B cell (primary cell): ENCODE results near the gene OSR1. TPM values are rescaled to one million over a fixed set of nuclear protein-coding genes. Genes with fewer than 3 reads are reported as not detected.

ENCODE experiments used
- ATAC-seq: fragments of 200-7000 bp; cut with Tn5 transposase; one replicate; pipeline ENCODE4 v1.10.0; 2021; ENCODE audit warnings: low read depth, mild to moderate bottlenecking, moderate number of reproducible peaks, moderate library complexity
- CTCF ChIA-PET: fragments of 350-600 bp; sonication (Branson Sonifier 250); formaldehyde crosslinking; loops from one replicate; lab custom pipeline; 2021; ENCODE audit warnings: antibody characterized with exemption, inconsistent platforms; lab: Charles Lee
- POLR2A ChIA-PET: fragments of 350-600 bp; sonication (Branson Sonifier 250); formaldehyde crosslinking; loops from one replicate; lab custom pipeline; 2021; ENCODE audit warnings: antibody characterized with exemption; lab: Charles Lee
- DNase-seq: peaks from one replicate; pipeline ENCODE4 v3.0.0; 2013
- H2AFZ ChIP-seq: 2 replicates; pipeline ENCODE4 v1.6.1; 2012; ENCODE audit warnings: mild to moderate bottlenecking, low read depth, low read length; ENCODE audit not compliant: insufficient read depth, poor library complexity, severe bottlenecking
- H3K27ac ChIP-seq, 2 donors: 1 replicate in 1 of 2; 2 replicates in 1 of 2; pipeline ENCODE4 v1.5.1; 2012 to 2013; ENCODE audit warnings: low read length in 2 of 2, mild to moderate bottlenecking in 2 of 2, moderate library complexity in 1 of 2
- H3K27me3 ChIP-seq, 4 experiments: fragments of 200-600 bp in 1 of 4; sonication (generic) in 1 of 4; replicated peaks in 1 of 4; 1 replicate in 2 of 4; 2 replicates in 2 of 4; pipeline versions ENCODE4 v1.6.1 to v1.7.0; 2013 to 2016; ENCODE audit warnings: low read length in 3 of 4, mild to moderate bottlenecking in 2 of 4, mixed read lengths in 1 of 4, moderate library complexity in 1 of 4; ENCODE audit not compliant: insufficient read depth in 4 of 4, control insufficient read depth in 3 of 4; ENCODE audit errors: control extremely low read depth in 1 of 4
- H3K36me3 ChIP-seq, 2 experiments: replicated peaks in 1 of 2; 1 replicate in 1 of 2; 2 replicates in 1 of 2; pipeline versions ENCODE4 v1.6.1 to v1.7.1; 2013; ENCODE audit warnings: low read length in 1 of 2; ENCODE audit not compliant: insufficient read depth in 2 of 2, control insufficient read depth in 1 of 2; ENCODE audit errors: control extremely low read depth in 1 of 2, extremely low read depth in 1 of 2
- H3K4me1 ChIP-seq, 2 donors: fragments of 200-600 bp in 1 of 2; sonication (generic) in 1 of 2; 1 replicate in 1 of 2; 2 replicates in 1 of 2; pipeline versions ENCODE4 v1.5.1 to v1.6.1; 2013 to 2017; ENCODE audit warnings: low read length in 2 of 2; ENCODE audit not compliant: control insufficient read depth in 2 of 2, insufficient read depth in 2 of 2
- H3K4me2 ChIP-seq: replicated peaks from 2 replicates; pipeline ENCODE3; 2012; ENCODE audit warnings: mild to moderate bottlenecking, low read depth, low read length; ENCODE audit not compliant: poor library complexity, severe bottlenecking
- H3K4me3 ChIP-seq, 5 experiments: fragments of 200-600 bp in 1 of 5; sonication (generic) in 1 of 5; 1 replicate in 3 of 5; 2 replicates in 2 of 5; pipeline versions ENCODE4 v1.5.1 to v1.7.0; 2011 to 2016; ENCODE audit warnings: low read length in 4 of 5, mild to moderate bottlenecking in 4 of 5, low read depth in 2 of 5, control low read depth in 1 of 5, moderate library complexity in 1 of 5; ENCODE audit not compliant: insufficient read depth in 1 of 5; ENCODE audit errors: control extremely low read depth in 1 of 5, extremely low read depth in 1 of 5
- H3K79me2 ChIP-seq: fragments of 200-600 bp; sonication (generic); one replicate; pipeline ENCODE4 v1.6.0; 2016; ENCODE audit warnings: low read length; ENCODE audit not compliant: control insufficient read depth, insufficient read depth
- H3K9ac ChIP-seq: fragments of 200-600 bp; sonication (generic); 2 replicates; pipeline ENCODE4 v1.6.1; 2017; ENCODE audit warnings: mild to moderate bottlenecking, low read length, moderate library complexity
- H3K9me3 ChIP-seq, 3 donors: one replicate each; pipeline versions ENCODE4 v1.6.1 to v1.7.1; 2013; ENCODE audit warnings: low read length in 2 of 3; ENCODE audit not compliant: control insufficient read depth in 2 of 3, insufficient read depth in 1 of 3; ENCODE audit errors: control extremely low read depth in 1 of 3
- H4K20me1 ChIP-seq: 2 replicates; pipeline ENCODE4 v1.6.0; 2012; ENCODE audit warnings: mild to moderate bottlenecking, low read length; ENCODE audit not compliant: insufficient read depth, control insufficient read depth, poor library complexity, severe bottlenecking
- H3K27ac Mint-ChIP-seq: one replicate; pipeline ENCODE4 v1.8.0; 2021; ENCODE audit warnings: mixed read lengths
- H3K27me3 Mint-ChIP-seq: one replicate; pipeline ENCODE4 v1.8.0; 2021; ENCODE audit warnings: mixed read lengths
- H3K4me1 Mint-ChIP-seq: one replicate; pipeline ENCODE4 v1.8.0; 2021; ENCODE audit warnings: mixed read lengths
- H3K4me3 Mint-ChIP-seq: one replicate; pipeline ENCODE4 v1.8.0; 2021; ENCODE audit warnings: mixed read lengths
- H3K9me3 Mint-ChIP-seq: one replicate; pipeline ENCODE4 v1.8.0; 2022; ENCODE audit warnings: mixed read lengths; ENCODE audit not compliant: insufficient read depth
- CTCF ChIP-seq: fragments of 200-600 bp; IDR thresholded peaks from one replicate; pipeline ENCODE4 v1.8.0; 2022; ENCODE audit warnings: antibody characterized with exemption, mild to moderate bottlenecking
- EZH2 ChIP-seq: IDR thresholded peaks from 2 replicates; pipeline ENCODE4 v1.6.1; 2012; ENCODE audit warnings: borderline replicate concordance, low read depth, mild to moderate bottlenecking, moderate library complexity, low read length; ENCODE audit not compliant: insufficient read depth, poor library complexity, severe bottlenecking
- WGBS: methylation state at CpG from one replicate; pipeline ENCODE4 v1.1.5; 2013; ENCODE audit warnings: missing lambda C conversion rate; ENCODE audit not compliant: insufficient coverage; 5-methylcytosine and 5-hydroxymethylcytosine counted together
- intact Hi-C: fragments of 100-400 bp; cut with micrococcal nuclease; formaldehyde crosslinking; loops from one replicate; pipeline ENCODE4 v1.10.0; 2022
- polyA plus RNA-seq: library from polyadenylated mRNA; depleted of rRNA; stranded (reverse); fragments of >200 nt; gene quantifications from 2 replicates; pipeline ENCODE4 v1.2.3, GENCODE V29; 2012
- total RNA-seq, 2 donors: library from RNA; stranded (reverse); fragments of 120-200 nt in 1 of 2; gene quantifications; 1 replicate in 1 of 2; 2 replicates in 1 of 2; pipeline versions ENCODE4 v1.2.3 to v1.2.4, GENCODE V29; 2013 to 2022

The OSR1 gene
- total and polyA plus RNA-seq, 2 donors (not counting 1 experiment from before 2014, with no cell fraction given), result not detected

DNA sequence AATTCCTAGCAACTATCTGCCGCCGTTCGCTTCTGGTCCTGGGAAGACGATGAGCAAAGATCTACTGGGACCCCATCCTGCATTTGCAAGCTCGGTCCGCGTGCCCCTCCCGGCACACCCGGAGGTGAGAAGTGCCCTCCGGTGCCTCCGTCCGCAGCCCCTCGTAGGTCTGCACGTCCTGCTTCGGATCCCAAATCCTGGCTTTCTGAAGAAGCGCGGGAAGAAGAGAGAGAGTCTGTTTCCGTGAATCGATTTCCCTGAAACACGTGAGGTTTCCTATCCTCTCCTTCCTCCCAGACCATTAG is 5.0 kb upstream of the OSR1 start:
- ChIA-PET POLR2A (no interaction called here), CTCF (interaction anchor here (0.7 to 1.3 kb wide), 4 partner anchors 10 to 843 kb away, joined by 3 to 8 read pairs (median 4); no protein-coding TSS in a partner anchor)
- peak overlapping the region; percentile 78 for H2AFZ ChIP-seq

More for the DNA sequence above, 5.0 kb upstream of the OSR1 start:
- no peak for TF ChIP-seq CTCF
- no peak for TF ChIP-seq EZH2
- H3K9me3 ChIP-seq, result peaks cover 0 to 22% (median 0%) of the 10 kb centered on the region in 3 donors
- no peaks in the 10 kb centered on the region for H3K9me3 Mint-ChIP-seq
- ATAC-seq (no peak), DNase-seq (no peak)
- H3K79me2 ChIP-seq, result no peaks in the 10 kb centered on the region
- peak overlapping the region; percentile 92 for H3K4me2 ChIP-seq
- intact Hi-C loops, result loop anchor here (5.0 kb wide), 2 partner anchors 504 to 801 kb away; partner anchors contain the start of gene RDH14
- H3K4me3 ChIP-seq, result peak overlapping the region in 4 of 5 experiments; percentile 56 to 71 (median 65)
- no peaks in the 10 kb centered on the region for H3K36me3 ChIP-seq
- peaks cover 37% of the 10 kb centered on the region for H3K27me3 Mint-ChIP-seq
- H3K27ac Mint-ChIP-seq, result no peak overlapping the region
- H3K4me1 Mint-ChIP-seq, result peaks cover 36% of the 10 kb centered on the region
- peak overlapping the region; percentile 99 for H3K4me3 Mint-ChIP-seq
- H3K4me1 ChIP-seq, result peaks cover 37 to 41% of the 10 kb centered on the region in 2 donors
- H3K27ac ChIP-seq, result no peak overlapping the region
- H3K27me3 ChIP-seq, result peaks cover 0 to 42% (median 29%) of the 10 kb centered on the region in 4 experiments
- H4K20me1 ChIP-seq, result no peaks in the 10 kb centered on the region
- H3K9ac ChIP-seq, result peak overlapping the region; percentile 80
- WGBS, result 16% methylated on average over 20 of the region's 20 CpGs
